Hepatocyte (in vitro differentiated cells): ENCODE results near the gene FRMPD4.

Experiments
- CTCF ChIP-seq: fragments of 200-600 bp; sonication (generic); IDR thresholded peaks from 2 replicates; pipeline ENCODE4 v1.5.1; 2016; ENCODE audit warnings: antibody characterized with exemption, mild to moderate bottlenecking; ENCODE audit not compliant: poor library complexity
- EZH2 ChIP-seq: fragments of 200-600 bp; sonication (generic); IDR thresholded peaks from 2 replicates; pipeline ENCODE4 v1.6.1; 2016; ENCODE audit warnings: antibody characterized with exemption, mild to moderate bottlenecking, borderline replicate concordance
- EZH2phosphoT487 ChIP-seq: fragments of 200-600 bp; sonication (generic); IDR thresholded peaks from one replicate; pipeline ENCODE4 v1.6.1; 2018; ENCODE audit warnings: antibody characterized with exemption, mild to moderate bottlenecking, low read depth, moderate library complexity; ENCODE audit not compliant: unreplicated experiment, severe bottlenecking

GRCh38 chrX:12467321-12467720, 329.0 kb downstream of the FRMPD4 start:
- no peak for TF ChIP-seq EZH2
- no peak for TF ChIP-seq CTCF
- TF ChIP-seq EZH2phosphoT487, result no peak
